HEK293 (cell line): ENCODE results near the gene ETF1.

ENCODE experiments used
- ATF2 ChIP-seq: fragments of 450-650 bp; formaldehyde crosslinking; IDR thresholded peaks from 2 replicates; pipeline ENCODE4 v1.5.1; 2016; ENCODE audit warnings: missing biosample characterization, missing genetic modification characterization, low read depth
- FEZF1 ChIP-seq: fragments of 450-650 bp; formaldehyde crosslinking; IDR thresholded peaks from 2 replicates; pipeline ENCODE4 v1.5.1; 2016; ENCODE audit warnings: missing biosample characterization, missing genetic modification characterization
- HOXA7 ChIP-seq: sonication (generic); formaldehyde crosslinking; IDR thresholded peaks from 2 replicates; pipeline ENCODE4 v1.8.1; 2022; ENCODE audit warnings: missing genetic modification reagents, borderline replicate concordance
- INSM2 ChIP-seq: fragments of 450-650 bp; formaldehyde crosslinking; IDR thresholded peaks from 2 replicates; pipeline ENCODE4 v1.5.1; 2016; ENCODE audit warnings: missing biosample characterization, missing genetic modification characterization
- KLF16 ChIP-seq: fragments of 450-650 bp; formaldehyde crosslinking; IDR thresholded peaks from 2 replicates; pipeline ENCODE4 v1.5.1; 2017; ENCODE audit warnings: missing biosample characterization, missing genetic modification characterization
- OVOL3 ChIP-seq: fragments of 450-650 bp; formaldehyde crosslinking; IDR thresholded peaks from 2 replicates; pipeline ENCODE4 v1.5.1; 2016; ENCODE audit warnings: missing biosample characterization, missing genetic modification characterization
- PRDM6 ChIP-seq: fragments of 450-650 bp; formaldehyde crosslinking; IDR thresholded peaks from 2 replicates; pipeline ENCODE4 v1.5.1; 2017; ENCODE audit warnings: missing biosample characterization, missing genetic modification characterization
- RBAK ChIP-seq: fragments of 450-650 bp; formaldehyde crosslinking; IDR thresholded peaks from 2 replicates; pipeline ENCODE4 v1.5.1; 2016; ENCODE audit warnings: missing biosample characterization, missing genetic modification characterization
- SCRT1 ChIP-seq: fragments of 450-650 bp; formaldehyde crosslinking; IDR thresholded peaks from 2 replicates; pipeline ENCODE4 v1.5.1; 2016; ENCODE audit warnings: missing biosample characterization, missing genetic modification characterization, borderline replicate concordance
- SP7 ChIP-seq: fragments of 450-650 bp; formaldehyde crosslinking; IDR thresholded peaks from 2 replicates; pipeline ENCODE4 v1.5.1; 2016; ENCODE audit warnings: missing biosample characterization, missing genetic modification characterization
- TSHZ1 ChIP-seq: fragments of 450-650 bp; formaldehyde crosslinking; IDR thresholded peaks from 2 replicates; pipeline ENCODE4 v1.5.1; 2016; ENCODE audit warnings: missing biosample characterization, missing genetic modification characterization, borderline replicate concordance
- ZBTB44 ChIP-seq: fragments of 450-650 bp; IDR thresholded peaks from 2 replicates; pipeline ENCODE4 v1.5.1; 2018; ENCODE audit warnings: missing biosample characterization, mild to moderate bottlenecking, missing genetic modification characterization
- ZBTB6 ChIP-seq: fragments of 450-650 bp; formaldehyde crosslinking; IDR thresholded peaks from 2 replicates; pipeline ENCODE4 v1.5.1; 2017; ENCODE audit warnings: missing biosample characterization, missing genetic modification characterization
- ZBTB7A ChIP-seq: fragments of 450-650 bp; formaldehyde crosslinking; IDR thresholded peaks from 2 replicates; pipeline ENCODE4 v1.5.1; 2016; ENCODE audit warnings: low read depth, missing biosample characterization, missing genetic modification characterization
- ZFHX2 ChIP-seq: fragments of 450-650 bp; formaldehyde crosslinking; conservative IDR thresholded peaks from 2 replicates; pipeline ENCODE4 v1.5.1; 2016; ENCODE audit warnings: missing biosample characterization, missing genetic modification characterization
- ZNF133 ChIP-seq: fragments of 450-650 bp; formaldehyde crosslinking; IDR thresholded peaks from 2 replicates; pipeline ENCODE4 v1.5.1; 2016; ENCODE audit warnings: missing biosample characterization, missing genetic modification characterization
- ZNF146 ChIP-seq: fragments of 450-650 bp; formaldehyde crosslinking; IDR thresholded peaks from 2 replicates; pipeline ENCODE4 v1.5.1; 2016; ENCODE audit warnings: missing biosample characterization, missing genetic modification characterization
- ZNF174 ChIP-seq: fragments of 450-650 bp; formaldehyde crosslinking; IDR thresholded peaks from 2 replicates; pipeline ENCODE4 v1.5.0; 2017; ENCODE audit warnings: missing biosample characterization, mild to moderate bottlenecking, missing genetic modification characterization
- ZNF292 ChIP-seq: fragments of 450-650 bp; formaldehyde crosslinking; IDR thresholded peaks from 2 replicates; pipeline ENCODE4 v1.5.1; 2016; ENCODE audit warnings: low read depth, missing biosample characterization, missing genetic modification characterization, borderline replicate concordance
- ZNF37A ChIP-seq: fragments of 450-650 bp; IDR thresholded peaks from 2 replicates; pipeline ENCODE4 v1.5.1; 2018; ENCODE audit warnings: missing biosample characterization, missing genetic modification characterization
- ZNF404 ChIP-seq: fragments of 450-650 bp; formaldehyde crosslinking; IDR thresholded peaks from 2 replicates; pipeline ENCODE4 v1.5.1; 2017; ENCODE audit warnings: missing biosample characterization, missing genetic modification characterization
- ZNF555 ChIP-seq: fragments of 450-650 bp; formaldehyde crosslinking; conservative IDR thresholded peaks from 2 replicates; pipeline ENCODE4 v1.5.1; 2017; ENCODE audit warnings: missing biosample characterization, mild to moderate bottlenecking, missing genetic modification characterization, inconsistent platforms
- ZNF670 ChIP-seq: fragments of 450-650 bp; formaldehyde crosslinking; IDR thresholded peaks from 2 replicates; pipeline ENCODE4 v1.5.1; 2016; ENCODE audit warnings: missing biosample characterization, missing genetic modification characterization, low read depth
- ZNF677 ChIP-seq: fragments of 450-650 bp; IDR thresholded peaks from 2 replicates; pipeline ENCODE4 v1.5.0; 2018; ENCODE audit warnings: missing biosample characterization, mild to moderate bottlenecking, missing genetic modification characterization, moderate library complexity
- ZNF747 ChIP-seq: fragments of 450-650 bp; formaldehyde crosslinking; IDR thresholded peaks from 2 replicates; pipeline ENCODE4 v1.5.1; 2016; ENCODE audit warnings: missing biosample characterization, missing genetic modification characterization
- ZNF777 ChIP-seq: fragments of 450-650 bp; formaldehyde crosslinking; IDR thresholded peaks from 2 replicates; pipeline ENCODE4 v1.5.1; 2017; ENCODE audit warnings: missing biosample characterization, missing genetic modification characterization, borderline replicate concordance

The ETF1 gene

GRCh38 chr5:138491669-138492559, 51.1 kb downstream of the ETF1 start (continued):
- TF ChIP-seq KLF16 (tag by site-specific recombination) (peak; percentile 40), RBAK (no peak), INSM2 (tag by site-specific recombination) (0 out of 2 replicates have a peak, but pooled peaks have one; percentile 11), PRDM6 (tag by site-specific recombination) (no peak), OVOL3 (no peak), ZNF404 (tag by site-specific recombination) (no peak), ZNF670 (tag by site-specific recombination) (no peak), ZNF37A (tag by site-specific recombination) (no peak), ZBTB44 (peak; percentile 28; the same call in 1 of the 2 replicates), ZNF777 (tag by site-specific recombination) (0 out of 2 replicates have a peak, but pooled peaks have one; percentile 72), ZBTB7A (tag by site-specific recombination) (0 out of 2 replicates have a peak, but pooled peaks have one; percentile 73), ZNF174 (tag by site-specific recombination) (no peak), ZNF747 (tag by site-specific recombination) (no peak), TSHZ1 (tag by site-specific recombination) (no peak), ZBTB6 (tag by site-specific recombination) (peak; percentile 15; the same call in 1 of the 2 replicates), ZNF133 (tag by site-specific recombination) (no peak), SP7 (tag by site-specific recombination) (no peak), FEZF1 (tag by site-specific recombination) (no peak), ZNF677 (tag by site-specific recombination) (no peak), ZNF146 (tag by site-specific recombination) (no peak), ZNF292 (tag by site-specific recombination) (no peak), ZFHX2 (peak; percentile 29; the same call in 1 of the 2 replicates), ZNF555 (tag by site-specific recombination) (no peak), ATF2 (tag by site-specific recombination) (no peak), HOXA7 (CRISPR knock-in tag) (no peak), SCRT1 (no peak)
